Transverse colon (tissue), 4 donors: ENCODE measurements around the gene COMMD1. TPM values are rescaled to one million over a fixed set of nuclear protein-coding genes. Genes with fewer than 3 reads are reported as not detected.
"Not testable (repeated sequence)": the region's sequence is repeated elsewhere in the genome, so short reads cannot be mapped to it uniquely, and the experiment has no call there.

ENCODE experiments used
- DNase-seq: peaks from one replicate; pipeline ENCODE4 v3.0.0-alpha.2; 2019
- H3K27ac ChIP-seq, 4 donors: fragments of 200-600 bp; sonication (generic); 2 replicates each; pipeline ENCODE4 v1.5.1; 2016 to 2018; ENCODE audit warnings: inconsistent platforms in 4 of 4
- H3K27me3 ChIP-seq: fragments of 200-600 bp; sonication (generic); 2 replicates; pipeline ENCODE4 v1.5.1; 2017; ENCODE audit warnings: inconsistent platforms
- H3K36me3 ChIP-seq, 4 donors: fragments of 200-600 bp; sonication (generic); 2 replicates each; pipeline ENCODE4 v1.5.1; 2017 to 2019; ENCODE audit warnings: inconsistent platforms in 4 of 4
- H3K4me1 ChIP-seq, 4 donors: fragments of 200-600 bp; sonication (generic); 2 replicates each; pipeline ENCODE4 v1.5.1; 2017 to 2020; ENCODE audit warnings: inconsistent platforms in 4 of 4
- H3K4me3 ChIP-seq, 4 donors: fragments of 200-600 bp; sonication (generic); 1 replicate in 1 of 4; 2 replicates in 3 of 4; pipeline versions ENCODE4 v1.5.1 to v1.6.1; 2017 to 2019; ENCODE audit warnings: inconsistent platforms in 4 of 4
- H3K9me3 ChIP-seq, 2 donors: fragments of 200-600 bp; sonication (generic); 2 replicates each; pipeline ENCODE4 v1.5.1; 2017 to 2019; ENCODE audit warnings: inconsistent platforms in 2 of 2
- CTCF ChIP-seq, 5 experiments: fragments of 200-600 bp in 3 of 5; fragments of 450-650 bp in 2 of 5; sonication (generic) in 3 of 5; IDR thresholded peaks; 1 replicate in 2 of 5; 2 replicates in 3 of 5; pipeline ENCODE4 v1.5.1; 2016 to 2017; ENCODE audit warnings: antibody characterized with exemption in 5 of 5, inconsistent platforms in 3 of 5, mild to moderate bottlenecking in 2 of 5, moderate library complexity in 1 of 5
- EP300 ChIP-seq: sonication (generic); formaldehyde crosslinking; IDR thresholded peaks from one replicate; pipeline ENCODE4 v1.6.1; 2017; ENCODE audit warnings: antibody characterized with exemption, low read depth
- POLR2A ChIP-seq: fragments of 450-650 bp; IDR thresholded peaks from one replicate; pipeline ENCODE4 v1.6.1; 2016; ENCODE audit warnings: antibody characterized with exemption, mild to moderate bottlenecking, moderate library complexity
- POLR2AphosphoS5 ChIP-seq, 3 donors: sonication (generic); formaldehyde crosslinking; IDR thresholded peaks; one replicate each; pipeline ENCODE4 v1.6.1; 2016; ENCODE audit warnings: antibody characterized with exemption in 3 of 3
- WGBS, 2 donors: methylation state at CpG; one replicate each; pipeline ENCODE4 v1.1.5; 2018; ENCODE audit warnings: low coverage in 1 of 2; 5-methylcytosine and 5-hydroxymethylcytosine counted together
- in situ Hi-C, 4 donors: fragments of 200-750 bp; cut with MboI; loops; one replicate each; pipeline versions ENCODE4 v1.15.0 to v1.15.1; 2017; ENCODE audit warnings: low sequenced_read_pairs in 3 of 4, low pct_ligation_motif_present in 1 of 4, low pct_unique_long_range_greater_than_20kb in 1 of 4
- intact Hi-C: fragments of 100-400 bp; cut with DNase I; formaldehyde crosslinking; loops from one replicate; pipeline ENCODE4 v1.15.1; 2023; ENCODE audit warnings: low total_unique reads
- total RNA-seq, 4 donors: library from RNA; depleted of rRNA; stranded (reverse); fragments of >200 nt; gene quantifications; one replicate each; pipeline ENCODE4 v1.1.0, GENCODE V29; 2016

The COMMD1 gene
- total RNA-seq, 4 donors from 2014 or later: 28.9 to 61.0 (median 36.8) TPM

GRCh38 chr2:62036229-62036628, 130.8 kb downstream of the COMMD1 start:
- DNase-seq: no peak
- intact Hi-C loops (no loop called here), in situ Hi-C loops (no loop called here)
- H3K9me3 ChIP-seq: no peaks in the 10 kb centered on the region
- peaks cover 0 to 4% (median 0%) of the 10 kb centered on the region in 4 donors for H3K4me1 ChIP-seq
- H3K36me3 ChIP-seq: no peaks in the 10 kb centered on the region
- no peak overlapping the region for H3K27ac ChIP-seq
- H3K4me3 ChIP-seq: no peak overlapping the region
- 86 to 95% methylated on average over 1 of the region's 1 CpG for WGBS, 2 donors
- no peaks in the 10 kb centered on the region for H3K27me3 ChIP-seq
- TF ChIP-seq POLR2A: no peak
- no peak for TF ChIP-seq EP300
- TF ChIP-seq POLR2AphosphoS5 (IDR thresholded peaks at IDR 0.05): no peak
- no peak for TF ChIP-seq CTCF (IDR thresholded peaks at IDR 0.05)

GRCh38 chr2:62036761-62037250, 131.3 kb downstream of the COMMD1 start:
- Histone ChIP-seq H3K9me3 (no peaks in the 10 kb centered on the region), H3K27me3 (no peaks in the 10 kb centered on the region), H3K27ac (no peak overlapping the region), H3K36me3 (no peaks in the 10 kb centered on the region), H3K4me1 (peaks cover 0 to 4% (median 0%) of the 10 kb centered on the region in 4 donors), H3K4me3 (no peak overlapping the region)
- 59 to 74% methylated on average over 2 of the region's 2 CpGs for WGBS, 2 donors
- intact Hi-C loops (no loop called here), in situ Hi-C loops (no loop called here)
- DNase-seq: no peak
- TF ChIP-seq CTCF (IDR thresholded peaks at IDR 0.05): no peak
- no peak for TF ChIP-seq EP300
- no peak for TF ChIP-seq POLR2A

- H3K27me3 ChIP-seq: no peaks in the 10 kb centered on the region
- H3K4me3 ChIP-seq: no peak overlapping the region
- 87 to 92% methylated on average over 3 of the region's 3 CpGs for WGBS, 2 donors
- DNase-seq: no peak
- in situ Hi-C loops: no loop called here
- H3K27ac ChIP-seq: no peak overlapping the region
- TF ChIP-seq POLR2A (no peak), CTCF (IDR thresholded peaks at IDR 0.05) (no peak), POLR2AphosphoS5 (IDR thresholded peaks at IDR 0.05) (no peak), EP300 (no peak)
- intact Hi-C loops: no loop called here
- no peaks in the 10 kb centered on the region for H3K36me3 ChIP-seq
- H3K9me3 ChIP-seq: no peaks in the 10 kb centered on the region
- peaks cover 0 to 22% (median 0%) of the 10 kb centered on the region in 4 donors for H3K4me1 ChIP-seq
Observed at GRCh38 chr2:62038975-62039771, 133.7 kb downstream of the COMMD1 start.

GRCh38 chr2:62040926-62041325, 135.5 kb downstream of the COMMD1 start:
- DNase-seq: no peak
- H3K36me3 ChIP-seq: no peaks in the 10 kb centered on the region
- no peaks in the 10 kb centered on the region for H3K27me3 ChIP-seq
- no peak overlapping the region for H3K27ac ChIP-seq
- H3K4me1 ChIP-seq: peaks cover 0 to 27% (median 5%) of the 10 kb centered on the region in 4 donors
- in situ Hi-C loops: no loop called here
- 80 to 86% methylated on average over 3 of the region's 3 CpGs for WGBS, 2 donors
- intact Hi-C loops: no loop called here
- peaks cover 0 to 7% of the 10 kb centered on the region in 2 donors for H3K9me3 ChIP-seq
- TF ChIP-seq CTCF (IDR thresholded peaks at IDR 0.05) (no peak), EP300 (no peak), POLR2A (no peak), POLR2AphosphoS5 (IDR thresholded peaks at IDR 0.05) (no peak)
- H3K4me3 ChIP-seq: no peak overlapping the region

GRCh38 chr2:62041701-62042385, 136.4 kb downstream of the COMMD1 start:
- H3K27me3 ChIP-seq, H3K4me3 ChIP-seq, H3K27ac ChIP-seq, H3K36me3 ChIP-seq, H3K9me3 ChIP-seq, in situ Hi-C loops, DNase-seq: not testable (repeated sequence)
- intact Hi-C loops: loop anchor here (1.0 kb wide), 1 partner anchor 38 kb away; no protein-coding TSS in a partner anchor
- peaks cover 4 to 36% (median 8%) of the 10 kb centered on the region in 4 donors for H3K4me1 ChIP-seq
- 95 to 100% methylated on average over 1 to 14 of the region's 16 CpGs for WGBS, 2 donors
